ENCODE measurements around the gene CLDN6. TPM values are rescaled to one million over a fixed set of nuclear protein-coding genes. Genes with fewer than 3 reads are reported as not detected.

The CLDN6 gene
- total and polyA plus RNA-seq, 9 of the 15 experiments (the other 6 are each of a cell fraction or from before 2014, with no cell fraction given), result 0.22 to 0.75 (median 0.38) TPM; not detected in 3

- TF ChIP-seq RERE (CRISPR knock-in tag; IDR thresholded peaks at IDR 0.05; ENCODE audit: borderline replicate concordance) (no peak), EP400 (IDR thresholded peaks at IDR 0.05) (peak; percentile 58), U2AF1 (optimal IDR thresholded peaks at IDR 0.05; ENCODE audit: low read depth, low read length) (no peak), ZNF512 (tag; IDR thresholded peaks at IDR 0.05) (no peak), ZKSCAN1 (IDR thresholded peaks at IDR 0.05; ENCODE audit: low read depth, low read length) (no peak), COPS2 (conservative IDR thresholded peaks at IDR 0.05) (no peak), MLX (CRISPR knock-in tag; conservative IDR thresholded peaks at IDR 0.05) (0 out of 4 replicates have a peak, but pooled peaks of 1 of the 2 experiments have one; percentile 52), SRF (CRISPR knock-in tag; IDR thresholded peaks at IDR 0.05) (0 out of 4 replicates have a peak, but pooled peaks of 1 of the 2 experiments have one; percentile 9), E2F8 (IDR thresholded peaks at IDR 0.05; ENCODE audit: low read depth, partially characterized antibody) (no peak), ZNF668 (CRISPR knock-in tag; IDR thresholded peaks at IDR 0.05) (no peak), HINFP (tag; conservative IDR thresholded peaks at IDR 0.05; ENCODE audit: low read depth) (no peak), ZZZ3 (IDR thresholded peaks at IDR 0.05) (no peak), MEF2A (IDR thresholded peaks at IDR 0.05; ENCODE audit: control insufficient read depth, low read depth, low read length) (no peak), NBN (IDR thresholded peaks at IDR 0.05; ENCODE audit: low read depth) (peak; percentile 16; the same call in 1 of the 2 replicates)
These were observed 36.6 kb downstream of the CLDN6 start (continued) for GRCh38 chr16:2981177-2981898.

Measured in K562 (cell line).